HEK293 (cell line): ENCODE results near the gene FANCD2OS.

Source experiments
- CTCF ChIA-PET: fragments of 350-600 bp; formaldehyde crosslinking; extraction: SDS; loops from one replicate; lab custom pipeline; 2021; ENCODE audit warnings: antibody characterized with exemption; lab: Yijun Ruan, JAX
- POLR2A ChIA-PET: fragments of 300-600 bp; formaldehyde crosslinking; extraction: SDS; loops from one replicate; lab custom pipeline; 2020; ENCODE audit warnings: antibody characterized with exemption, inconsistent platforms; lab: Yijun Ruan, JAX
- H3K27ac ChIP-seq: fragments of 200-500 bp; sonication (Bioruptor generic); 2 replicates; pipeline ENCODE4 v1.5.1; 2014; ENCODE audit warnings: low read depth, low read length, control low read depth, inconsistent platforms; ENCODE audit errors: extremely low read depth
- H3K36me3 ChIP-seq, 2 experiments: fragments of 200-500 bp in 1 of 2; sonication (Bioruptor generic) in 1 of 2; 1 replicate in 1 of 2; 2 replicates in 1 of 2; pipeline ENCODE4 v1.5.1; 2014 to 2017; ENCODE audit warnings: inconsistent platforms in 2 of 2, low read length in 2 of 2; ENCODE audit not compliant: control insufficient read depth in 2 of 2, insufficient read depth in 1 of 2
- H3K4me1 ChIP-seq: fragments of 200-500 bp; sonication (Bioruptor generic); 2 replicates; pipeline ENCODE4 v1.5.1; 2014; ENCODE audit warnings: mild to moderate bottlenecking, low read length, inconsistent platforms; ENCODE audit not compliant: control insufficient read depth, insufficient read depth
- H3K4me3 ChIP-seq: 2 replicates; pipeline ENCODE4 v1.5.1; 2011; ENCODE audit warnings: low read depth, mild to moderate bottlenecking, control low read depth, low read length, moderate library complexity
- H3K9me3 ChIP-seq: fragments of 200-500 bp; sonication (Bioruptor generic); 2 replicates; pipeline ENCODE4 v1.5.1; 2014; ENCODE audit warnings: low read depth, low read length, inconsistent platforms; ENCODE audit not compliant: control insufficient read depth, insufficient read depth
- ATF2 ChIP-seq: fragments of 450-650 bp; formaldehyde crosslinking; IDR thresholded peaks from 2 replicates; pipeline ENCODE4 v1.5.1; 2016; ENCODE audit warnings: missing biosample characterization, missing genetic modification characterization, low read depth
- FEZF1 ChIP-seq: fragments of 450-650 bp; formaldehyde crosslinking; IDR thresholded peaks from 2 replicates; pipeline ENCODE4 v1.5.1; 2016; ENCODE audit warnings: missing biosample characterization, missing genetic modification characterization
- KLF8 ChIP-seq: fragments of 450-650 bp; formaldehyde crosslinking; IDR thresholded peaks from 2 replicates; pipeline ENCODE4 v1.5.1; 2016; ENCODE audit warnings: missing biosample characterization, missing genetic modification characterization
- PATZ1 ChIP-seq: fragments of 450-650 bp; formaldehyde crosslinking; IDR thresholded peaks from 2 replicates; pipeline ENCODE4 v1.5.1; 2016; ENCODE audit warnings: missing biosample characterization, missing genetic modification characterization
- PRDM1 ChIP-seq: fragments of 450-650 bp; formaldehyde crosslinking; IDR thresholded peaks from 2 replicates; pipeline ENCODE4; 2016; ENCODE audit warnings: missing biosample characterization, missing genetic modification characterization
- TCF7L2 ChIP-seq: IDR thresholded peaks from 2 replicates; pipeline ENCODE4 v1.6.1; 2011; ENCODE audit warnings: low read depth, mild to moderate bottlenecking, inconsistent platforms, low read length, moderate library complexity, borderline replicate concordance
- YY2 ChIP-seq: fragments of 450-650 bp; formaldehyde crosslinking; IDR thresholded peaks from 2 replicates; pipeline ENCODE4 v1.5.1; 2016; ENCODE audit warnings: missing biosample characterization, missing genetic modification characterization
- ZBTB17 ChIP-seq: fragments of 450-650 bp; formaldehyde crosslinking; IDR thresholded peaks from 2 replicates; pipeline ENCODE4 v1.5.1; 2016; ENCODE audit warnings: missing biosample characterization, missing genetic modification characterization
- ZBTB21 ChIP-seq: fragments of 450-650 bp; formaldehyde crosslinking; IDR thresholded peaks from 2 replicates; pipeline ENCODE4 v1.5.1; 2017; ENCODE audit warnings: missing biosample characterization, missing genetic modification characterization
- ZFP3 ChIP-seq: fragments of 450-650 bp; formaldehyde crosslinking; IDR thresholded peaks from 2 replicates; pipeline ENCODE4 v1.5.1; 2016; ENCODE audit warnings: low read depth, missing biosample characterization, missing genetic modification characterization
- ZNF132 ChIP-seq: fragments of 450-650 bp; formaldehyde crosslinking; IDR thresholded peaks from 2 replicates; pipeline ENCODE4 v1.5.1; 2017; ENCODE audit warnings: missing biosample characterization, missing genetic modification characterization, borderline replicate concordance
- ZNF221 ChIP-seq: fragments of 450-650 bp; formaldehyde crosslinking; IDR thresholded peaks from 2 replicates; pipeline ENCODE4 v1.5.1; 2017; ENCODE audit warnings: missing biosample characterization, missing genetic modification characterization, borderline replicate concordance
- ZNF366 ChIP-seq: fragments of 450-650 bp; formaldehyde crosslinking; conservative IDR thresholded peaks from 2 replicates; pipeline ENCODE4 v1.5.1; 2016; ENCODE audit warnings: missing biosample characterization, missing genetic modification characterization
- ZNF501 ChIP-seq: fragments of 450-650 bp; formaldehyde crosslinking; IDR thresholded peaks from 2 replicates; pipeline ENCODE4 v1.5.1; 2016; ENCODE audit warnings: missing biosample characterization, missing genetic modification characterization
- ZNF514 ChIP-seq: fragments of 450-650 bp; formaldehyde crosslinking; IDR thresholded peaks from 2 replicates; pipeline ENCODE4 v1.5.1; 2016; ENCODE audit warnings: missing biosample characterization, missing genetic modification characterization
- ZNF600 ChIP-seq: fragments of 450-650 bp; formaldehyde crosslinking; IDR thresholded peaks from 2 replicates; pipeline ENCODE4 v1.5.1; 2016; ENCODE audit warnings: missing biosample characterization, missing genetic modification characterization
- ZNF645 ChIP-seq: fragments of 450-650 bp; formaldehyde crosslinking; IDR thresholded peaks from 2 replicates; pipeline ENCODE4; 2016; ENCODE audit warnings: missing biosample characterization, missing genetic modification characterization
- TF ChIP-seq, protein P1 (sequence below): fragments of 450-650 bp; formaldehyde crosslinking; IDR thresholded peaks from 2 replicates; pipeline ENCODE4 v1.5.1; 2016; ENCODE audit warnings: missing biosample characterization, missing genetic modification characterization
- TF ChIP-seq, protein P2 (sequence below): fragments of 450-650 bp; formaldehyde crosslinking; IDR thresholded peaks from 2 replicates; pipeline ENCODE4 v1.5.1; 2016; ENCODE audit warnings: missing biosample characterization, missing genetic modification characterization
- TF ChIP-seq, protein P3 (sequence below): fragments of 450-650 bp; formaldehyde crosslinking; IDR thresholded peaks from 2 replicates; pipeline ENCODE4 v1.5.1; 2016; ENCODE audit warnings: missing biosample characterization, missing genetic modification characterization
- TF ChIP-seq, protein P4 (sequence below): fragments of 450-650 bp; IDR thresholded peaks from 2 replicates; pipeline ENCODE4 v1.5.1; 2018; ENCODE audit warnings: missing biosample characterization, missing genetic modification characterization

FANCD2OS gene

GRCh38 chr3:10121064-10121463 lies 13.0 kb upstream of the FANCD2OS start:
- POLR2A ChIA-PET: interaction anchor here (1.2 kb wide), 1 partner anchor 397 kb away, joined by 4 read pairs; no protein-coding TSS in a partner anchor

DNA sequence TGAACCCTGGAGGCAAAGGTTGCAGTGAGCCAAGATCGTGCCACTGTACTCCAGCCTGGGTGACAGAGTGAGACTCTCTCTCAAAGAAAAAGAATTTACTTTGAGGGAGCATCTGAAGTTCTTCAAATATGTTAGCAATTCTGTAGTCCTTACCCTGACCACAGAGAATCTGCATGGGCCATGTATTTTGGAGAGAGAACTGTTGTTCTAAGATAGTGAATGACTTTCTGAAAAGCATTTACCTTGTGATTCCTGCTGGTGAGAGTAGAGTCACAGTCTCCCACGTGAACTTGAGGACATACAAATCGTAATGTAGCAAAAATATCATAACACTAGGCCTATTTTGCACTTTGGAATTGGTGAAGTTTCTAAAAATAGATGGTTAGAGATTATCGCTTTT lies 11.3 kb upstream of the FANCD2OS start:
- peaks cover 19 to 28% of the 10 kb centered on the region in 2 experiments; a peak in 2 of 3 replicates for H3K36me3 ChIP-seq
- H3K27ac ChIP-seq: no peak overlapping the region
- H3K4me3 ChIP-seq: no peak overlapping the region
- H3K9me3 ChIP-seq: no peaks in the 10 kb centered on the region
- H3K4me1 ChIP-seq: peaks cover 6% of the 10 kb centered on the region; the same call in 1 of the 2 replicates
- TF ChIP-seq ZNF132 (tag by site-specific recombination) (no peak), ZNF501 (tag by site-specific recombination) (no peak), YY2 (no peak), PRDM1 (tag by site-specific recombination) (no peak), ZFP3 (tag by site-specific recombination) (no peak), ZNF514 (no peak)
- TF ChIP-seq, protein P1, sequence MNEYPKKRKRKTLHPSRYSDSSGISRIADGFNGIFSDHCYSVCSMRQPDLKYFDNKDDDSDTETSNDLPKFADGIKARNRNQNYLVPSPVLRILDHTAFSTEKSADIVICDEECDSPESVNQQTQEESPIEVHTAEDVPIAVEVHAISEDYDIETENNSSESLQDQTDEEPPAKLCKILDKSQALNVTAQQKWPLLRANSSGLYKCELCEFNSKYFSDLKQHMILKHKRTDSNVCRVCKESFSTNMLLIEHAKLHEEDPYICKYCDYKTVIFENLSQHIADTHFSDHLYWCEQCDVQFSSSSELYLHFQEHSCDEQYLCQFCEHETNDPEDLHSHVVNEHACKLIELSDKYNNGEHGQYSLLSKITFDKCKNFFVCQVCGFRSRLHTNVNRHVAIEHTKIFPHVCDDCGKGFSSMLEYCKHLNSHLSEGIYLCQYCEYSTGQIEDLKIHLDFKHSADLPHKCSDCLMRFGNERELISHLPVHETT (tag by site-specific recombination): no peak
- TF ChIP-seq, protein P2, sequence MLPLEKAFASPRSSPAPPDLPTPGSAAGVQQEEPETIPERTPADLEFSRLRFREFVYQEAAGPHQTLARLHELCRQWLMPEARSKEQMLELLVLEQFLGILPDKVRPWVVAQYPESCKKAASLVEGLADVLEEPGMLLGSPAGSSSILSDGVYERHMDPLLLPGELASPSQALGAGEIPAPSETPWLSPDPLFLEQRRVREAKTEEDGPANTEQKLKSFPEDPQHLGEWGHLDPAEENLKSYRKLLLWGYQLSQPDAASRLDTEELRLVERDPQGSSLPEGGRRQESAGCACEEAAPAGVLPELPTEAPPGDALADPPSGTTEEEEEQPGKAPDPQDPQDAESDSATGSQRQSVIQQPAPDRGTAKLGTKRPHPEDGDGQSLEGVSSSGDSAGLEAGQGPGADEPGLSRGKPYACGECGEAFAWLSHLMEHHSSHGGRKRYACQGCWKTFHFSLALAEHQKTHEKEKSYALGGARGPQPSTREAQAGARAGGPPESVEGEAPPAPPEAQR (tag by site-specific recombination): no peak
- TF ChIP-seq, all 188 proteins: peak for 0
- CTCF ChIA-PET: interaction anchor here (0.6 kb wide), 1 partner anchor 36 kb away, joined by 3 read pairs; no protein-coding TSS in a partner anchor
- POLR2A ChIA-PET: no interaction called here

More at GRCh38 chr3:10121064-10121463, 13.0 kb upstream of the FANCD2OS start:
- peaks cover 6% of the 10 kb centered on the region; the same call in 1 of the 2 replicates for H3K4me1 ChIP-seq
- H3K27ac ChIP-seq: no peak overlapping the region
- CTCF ChIA-PET: no interaction called here
- H3K4me3 ChIP-seq: no peak overlapping the region
- TF ChIP-seq ZBTB17 (tag by site-specific recombination): no peak
- no peak for TF ChIP-seq PATZ1 (tag by site-specific recombination)
- TF ChIP-seq, protein P3, sequence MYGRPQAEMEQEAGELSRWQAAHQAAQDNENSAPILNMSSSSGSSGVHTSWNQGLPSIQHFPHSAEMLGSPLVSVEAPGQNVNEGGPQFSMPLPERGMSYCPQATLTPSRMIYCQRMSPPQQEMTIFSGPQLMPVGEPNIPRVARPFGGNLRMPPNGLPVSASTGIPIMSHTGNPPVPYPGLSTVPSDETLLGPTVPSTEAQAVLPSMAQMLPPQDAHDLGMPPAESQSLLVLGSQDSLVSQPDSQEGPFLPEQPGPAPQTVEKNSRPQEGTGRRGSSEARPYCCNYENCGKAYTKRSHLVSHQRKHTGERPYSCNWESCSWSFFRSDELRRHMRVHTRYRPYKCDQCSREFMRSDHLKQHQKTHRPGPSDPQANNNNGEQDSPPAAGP (tag by site-specific recombination): no peak
- TF ChIP-seq ZBTB21: no peak
- no peak for TF ChIP-seq KLF8 (tag by site-specific recombination)
- no peak for TF ChIP-seq ZNF366 (tag by site-specific recombination)
- no peak for TF ChIP-seq ZNF645 (tag by site-specific recombination)
- no peak for TF ChIP-seq FEZF1 (tag by site-specific recombination)
- TF ChIP-seq, protein P4, sequence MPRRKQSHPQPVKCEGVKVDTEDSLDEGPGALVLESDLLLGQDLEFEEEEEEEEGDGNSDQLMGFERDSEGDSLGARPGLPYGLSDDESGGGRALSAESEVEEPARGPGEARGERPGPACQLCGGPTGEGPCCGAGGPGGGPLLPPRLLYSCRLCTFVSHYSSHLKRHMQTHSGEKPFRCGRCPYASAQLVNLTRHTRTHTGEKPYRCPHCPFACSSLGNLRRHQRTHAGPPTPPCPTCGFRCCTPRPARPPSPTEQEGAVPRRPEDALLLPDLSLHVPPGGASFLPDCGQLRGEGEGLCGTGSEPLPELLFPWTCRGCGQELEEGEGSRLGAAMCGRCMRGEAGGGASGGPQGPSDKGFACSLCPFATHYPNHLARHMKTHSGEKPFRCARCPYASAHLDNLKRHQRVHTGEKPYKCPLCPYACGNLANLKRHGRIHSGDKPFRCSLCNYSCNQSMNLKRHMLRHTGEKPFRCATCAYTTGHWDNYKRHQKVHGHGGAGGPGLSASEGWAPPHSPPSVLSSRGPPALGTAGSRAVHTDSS (tag by site-specific recombination): no peak
- TF ChIP-seq ATF2 (tag by site-specific recombination): no peak
- no peak for TF ChIP-seq ZNF600
- TF ChIP-seq ZNF501 (tag by site-specific recombination): no peak
- no peak for TF ChIP-seq TCF7L2
- TF ChIP-seq ZNF221 (tag by site-specific recombination): no peak
- H3K9me3 ChIP-seq: no peaks in the 10 kb centered on the region
- peaks cover 26 to 45% of the 10 kb centered on the region in 2 experiments for H3K36me3 ChIP-seq
